Measurements from ENCODE around the gene JOSD2. TPM values are rescaled to one million over a fixed set of nuclear protein-coding genes. Genes with fewer than 3 reads are reported as not detected.

Gene JOSD2
- total RNA-seq, 2 experiments from 2014 or later = 21.6 to 22.6 TPM

DNA sequence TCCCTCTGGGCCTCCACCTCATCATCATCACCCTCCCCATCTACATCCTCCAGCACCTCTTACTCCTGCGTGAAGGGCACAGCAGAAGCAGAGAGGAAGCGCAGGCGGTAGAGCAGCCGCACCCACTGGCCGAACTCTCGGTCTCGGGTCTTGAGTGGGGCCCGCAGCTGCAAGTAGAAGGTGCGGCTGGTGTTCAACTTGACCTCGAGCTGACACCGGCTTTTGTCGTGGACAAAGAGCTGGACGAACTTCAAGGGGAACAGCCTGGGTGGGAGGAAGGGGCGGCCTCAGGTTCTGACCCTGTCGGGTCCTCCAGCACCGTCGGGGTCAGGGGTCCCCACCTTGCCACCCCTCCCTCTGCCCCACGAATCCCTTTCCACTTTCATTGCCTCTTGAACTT, 43.4 kb downstream of the JOSD2 start:
- Mint-ChIP-seq H3K27ac (no peak overlapping the region), H3K4me1 (ENCODE audit: low read depth) (no peaks in the 10 kb centered on the region), H3K27me3 (peaks cover 5% of the 10 kb centered on the region), H3K4me3 (no peak overlapping the region), H3K36me3 (ENCODE audit: low read depth) (no peaks in the 10 kb centered on the region), H3K9me3 (no peaks in the 10 kb centered on the region)
- intact Hi-C loops (cut with micrococcal nuclease) = no loop called here
- TF ChIP-seq, protein P1, sequence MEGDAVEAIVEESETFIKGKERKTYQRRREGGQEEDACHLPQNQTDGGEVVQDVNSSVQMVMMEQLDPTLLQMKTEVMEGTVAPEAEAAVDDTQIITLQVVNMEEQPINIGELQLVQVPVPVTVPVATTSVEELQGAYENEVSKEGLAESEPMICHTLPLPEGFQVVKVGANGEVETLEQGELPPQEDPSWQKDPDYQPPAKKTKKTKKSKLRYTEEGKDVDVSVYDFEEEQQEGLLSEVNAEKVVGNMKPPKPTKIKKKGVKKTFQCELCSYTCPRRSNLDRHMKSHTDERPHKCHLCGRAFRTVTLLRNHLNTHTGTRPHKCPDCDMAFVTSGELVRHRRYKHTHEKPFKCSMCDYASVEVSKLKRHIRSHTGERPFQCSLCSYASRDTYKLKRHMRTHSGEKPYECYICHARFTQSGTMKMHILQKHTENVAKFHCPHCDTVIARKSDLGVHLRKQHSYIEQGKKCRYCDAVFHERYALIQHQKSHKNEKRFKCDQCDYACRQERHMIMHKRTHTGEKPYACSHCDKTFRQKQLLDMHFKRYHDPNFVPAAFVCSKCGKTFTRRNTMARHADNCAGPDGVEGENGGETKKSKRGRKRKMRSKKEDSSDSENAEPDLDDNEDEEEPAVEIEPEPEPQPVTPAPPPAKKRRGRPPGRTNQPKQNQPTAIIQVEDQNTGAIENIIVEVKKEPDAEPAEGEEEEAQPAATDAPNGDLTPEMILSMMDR (IDR thresholded peaks at IDR 0.05) = no peak
- DNase-seq = no peak
- no peak for ATAC-seq
- ChIA-PET POLR2A (no interaction called here), CTCF (no interaction called here)

DNA sequence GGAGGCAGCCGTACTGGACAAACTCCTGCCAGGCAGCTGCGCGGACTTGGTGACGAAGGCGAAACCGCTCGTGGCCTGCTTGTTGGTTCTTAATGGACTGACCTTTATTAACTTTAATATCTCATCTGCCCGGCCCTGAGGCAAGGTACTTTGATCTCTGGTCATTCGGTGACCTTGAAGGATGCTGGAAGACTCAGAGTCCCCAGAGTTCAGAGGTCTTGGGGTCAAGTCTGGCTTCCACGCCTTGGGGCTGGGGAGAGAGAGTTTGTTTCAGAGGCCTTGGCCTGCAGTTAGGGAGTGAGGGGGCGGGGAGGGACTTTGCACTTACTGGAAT, 44.3 kb downstream of the JOSD2 start:
- no peak overlapping the region for H3K4me3 Mint-ChIP-seq
- CTCF ChIA-PET = interaction anchor here (1.5 kb wide), 1 partner anchor 109 kb away, joined by 7 read pairs; no protein-coding TSS in a partner anchor

DNA sequence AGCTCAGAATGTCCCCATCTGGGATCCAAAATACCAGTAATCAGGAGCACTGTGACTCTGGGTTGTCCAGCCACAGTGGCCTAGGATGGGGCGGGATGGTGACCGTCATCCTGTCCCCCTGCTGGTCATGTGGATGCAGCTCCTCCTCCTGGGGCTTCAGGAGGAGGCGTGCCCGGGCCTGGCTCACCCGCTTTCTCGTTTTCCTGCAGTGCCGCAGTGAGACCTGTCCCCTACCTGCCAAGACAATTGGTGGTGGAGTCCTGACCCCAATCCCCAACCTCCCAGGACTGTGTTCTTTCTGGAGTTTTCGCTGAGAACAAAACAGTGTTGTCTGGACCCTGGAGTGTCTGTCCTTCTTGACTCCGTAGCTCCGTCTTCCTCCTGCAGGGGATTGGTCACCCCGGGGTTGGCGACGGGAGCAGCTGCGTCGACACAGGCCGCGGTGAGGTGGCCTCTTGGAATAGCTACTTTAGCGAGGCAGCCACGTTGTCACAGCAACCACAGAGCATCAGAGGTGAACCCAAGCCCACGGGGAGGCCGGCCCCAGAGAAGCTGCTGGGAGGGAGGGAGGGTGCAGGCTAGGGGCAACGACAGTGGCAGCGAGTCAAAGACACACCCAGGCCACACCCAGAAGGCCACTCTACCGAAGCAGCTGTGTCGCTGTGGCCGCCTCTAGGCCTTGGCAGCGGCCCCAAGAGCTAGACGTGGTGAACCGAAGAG, 44.8 kb downstream of the JOSD2 start:
- no peak for ATAC-seq
- H3K9me3 Mint-ChIP-seq = no peaks in the 10 kb centered on the region
- H3K27ac Mint-ChIP-seq = no peak overlapping the region
- TF ChIP-seq, protein P1 (IDR thresholded peaks at IDR 0.05) = no peak
- H3K4me3 Mint-ChIP-seq = no peak overlapping the region
- CTCF ChIA-PET = interaction anchor here (1.5 to 1.6 kb wide), 2 partner anchors 13 to 109 kb away, joined by 7 to 8 read pairs; no protein-coding TSS in a partner anchor
- POLR2A ChIA-PET = interaction anchor here (0.9 kb wide), 1 partner anchor 14 kb away, joined by 3 read pairs; no protein-coding TSS in a partner anchor
- peaks cover 9% of the 10 kb centered on the region for H3K27me3 Mint-ChIP-seq
- DNase-seq = no peak
- H3K4me1 Mint-ChIP-seq (ENCODE audit: low read depth) = peaks cover 3% of the 10 kb centered on the region
- H3K36me3 Mint-ChIP-seq (ENCODE audit: low read depth) = no peaks in the 10 kb centered on the region
- intact Hi-C loops (cut with micrococcal nuclease) = no loop called here

More for the DNA sequence above, 44.3 kb downstream of the JOSD2 start:
- Mint-ChIP-seq H3K27ac (no peak overlapping the region), H3K27me3 (peaks cover 5% of the 10 kb centered on the region), H3K36me3 (ENCODE audit: low read depth) (no peaks in the 10 kb centered on the region), H3K9me3 (no peaks in the 10 kb centered on the region), H3K4me1 (ENCODE audit: low read depth) (no peaks in the 10 kb centered on the region)
- TF ChIP-seq, protein P1 (IDR thresholded peaks at IDR 0.05) = no peak
- ATAC-seq (no peak), DNase-seq (no peak)
- intact Hi-C loops (cut with micrococcal nuclease) = no loop called here
- POLR2A ChIA-PET = interaction anchor here (0.9 kb wide), 1 partner anchor 15 kb away, joined by 3 read pairs; no protein-coding TSS in a partner anchor

DNA sequence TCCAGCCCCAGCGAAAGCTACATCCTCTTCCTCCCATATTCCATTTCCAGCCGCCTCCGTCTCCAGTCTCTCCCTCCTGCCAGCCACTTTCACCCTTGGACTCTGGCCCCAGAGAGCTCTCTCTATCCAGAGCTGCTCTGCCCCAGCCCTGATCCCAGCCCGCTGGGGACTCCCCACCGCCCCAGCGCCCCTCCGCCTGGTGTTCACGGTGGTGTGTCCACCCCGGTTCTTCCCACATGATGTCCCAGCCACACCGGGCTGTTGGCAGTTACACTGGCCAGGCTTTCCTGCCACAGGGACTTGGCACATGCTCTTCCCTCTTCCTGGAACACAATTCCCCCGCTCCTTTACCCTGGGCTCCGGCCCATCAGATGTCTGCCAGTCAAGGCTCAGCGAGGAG, 46.0 kb downstream of the JOSD2 start:
- intact Hi-C loops (cut with micrococcal nuclease) = no loop called here
- CTCF ChIA-PET = interaction anchor here (1.6 to 1.7 kb wide), 2 partner anchors 14 to 108 kb away, joined by 6 to 8 read pairs; no protein-coding TSS in a partner anchor
- Mint-ChIP-seq H3K4me1 (ENCODE audit: low read depth) (peaks cover 10% of the 10 kb centered on the region), H3K9me3 (no peaks in the 10 kb centered on the region), H3K27me3 (peaks cover 10% of the 10 kb centered on the region), H3K27ac (no peak overlapping the region), H3K36me3 (ENCODE audit: low read depth) (no peaks in the 10 kb centered on the region), H3K4me3 (no peak overlapping the region)
- ATAC-seq (no peak), DNase-seq (no peak)
- TF ChIP-seq, protein P1 (IDR thresholded peaks at IDR 0.05) = no peak
- POLR2A ChIA-PET = no interaction called here

DNA sequence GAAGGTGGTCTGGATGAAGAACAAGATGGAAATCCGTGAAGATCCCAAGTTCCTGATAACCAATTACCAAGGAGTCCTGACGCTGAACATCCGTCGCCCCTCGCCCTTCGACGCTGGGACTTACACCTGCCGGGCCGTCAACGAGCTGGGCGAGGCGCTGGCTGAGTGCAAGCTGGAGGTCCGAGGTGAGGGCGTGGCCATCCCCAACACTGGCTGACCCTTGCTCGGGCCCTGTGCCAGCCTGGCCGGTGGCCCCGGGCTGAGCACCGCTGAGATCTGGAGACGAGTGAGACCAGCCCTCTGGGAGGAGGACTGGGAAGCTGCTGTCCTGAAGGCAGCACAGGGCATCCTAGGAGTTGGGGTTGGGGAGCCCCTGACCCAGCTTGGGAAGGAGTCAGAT, 46.6 kb downstream of the JOSD2 start:
- Mint-ChIP-seq H3K27ac (no peak overlapping the region), H3K27me3 (peaks cover 15% of the 10 kb centered on the region), H3K9me3 (no peaks in the 10 kb centered on the region), H3K36me3 (ENCODE audit: low read depth) (no peaks in the 10 kb centered on the region), H3K4me3 (no peak overlapping the region), H3K4me1 (ENCODE audit: low read depth) (peaks cover 15% of the 10 kb centered on the region)
- TF ChIP-seq, protein P1 (IDR thresholded peaks at IDR 0.05) = no peak
- ATAC-seq = no peak
- no peak for DNase-seq
- ChIA-PET POLR2A (no interaction called here), CTCF (interaction anchor here (1.7 kb wide), 1 partner anchor 107 kb away, joined by 6 read pairs; no protein-coding TSS in a partner anchor)
- intact Hi-C loops (cut with micrococcal nuclease) = no loop called here

Data from activated CD8-positive, alpha-beta T cell treated with anti-CD3 and anti-CD28 coated beads for 36 hours (primary cell).